ENCODE data around the gene IGFN1. TPM values are rescaled to one million over a fixed set of nuclear protein-coding genes. Genes with fewer than 3 reads are reported as not detected.

IGFN1 gene
- total and polyA plus RNA-seq, 2 of the 4 experiments (the other 2 are of a cell fraction) = 0.05 TPM; not detected in 1

GRCh38 chr1:201172999-201173610 lies 17.5 kb upstream of the IGFN1 start:
- H3K9ac ChIP-seq (ENCODE audit: low read depth, low read length) = no peak overlapping the region
- dilution Hi-C loops (cut with HindIII; ENCODE audit: low sequenced_read_pairs, unreplicated experiment) = no loop called here

More at GRCh38 chr1:201172999-201173610, 17.5 kb upstream of the IGFN1 start:
- Histone ChIP-seq H3K4me1 (ENCODE audit: control insufficient read depth, insufficient read depth, low read length) (0 out of 2 replicates have a peak, but pooled peaks cover 2% of the 10 kb centered on the region), H3K4me3 (ENCODE audit: insufficient read depth, low read depth, low read length) (no peak overlapping the region), H4K91ac (ENCODE audit: insufficient read depth, low read depth, low read length) (no peak overlapping the region), H2BK120ac (ENCODE audit: low read depth, low read length) (no peak overlapping the region), H3K36me3 (ENCODE audit: control insufficient read depth, insufficient read depth, low read length) (no peaks in the 10 kb centered on the region), H3K14ac (replicated peaks; ENCODE audit: low read depth, low read length) (no peak overlapping the region), H4K8ac (ENCODE audit: low read depth in 2 of 2, low read length in 2 of 2) (no peak overlapping the region), H3K18ac (ENCODE audit: low read depth, low read length) (no peak overlapping the region), H2BK5ac (ENCODE audit: low read depth, low read length, poor library complexity, severe bottlenecking) (no peak overlapping the region), H3K4ac (ENCODE audit: low read depth, low read length) (no peak overlapping the region), H3K56ac (ENCODE audit: extremely low read depth, insufficient read depth, low read length) (no peak overlapping the region), H2AK9ac (replicated peaks; ENCODE audit: low read depth, low read length, poor library complexity) (no peak overlapping the region), H3K27ac (ENCODE audit: insufficient read depth, low read length) (no peak overlapping the region), H3K23ac (ENCODE audit: low read depth, low read length) (no peak overlapping the region), H3K27me3 (ENCODE audit: control insufficient read depth, insufficient read depth, low read length) (peaks cover 4% of the 10 kb centered on the region), H2BK20ac (ENCODE audit: low read depth, low read length) (no peak overlapping the region), H3K9me3 (ENCODE audit: control insufficient read depth, insufficient read depth, low read length) (no peaks in the 10 kb centered on the region), H2BK15ac (ENCODE audit: low read depth, low read length) (no peak overlapping the region), H3K79me1 (ENCODE audit: low read depth in 1 of 2, low read length in 2 of 2) (no peaks in the 10 kb centered on the region), H2AK5ac (ENCODE audit: low read depth, low read length) (no peak overlapping the region), H4K5ac (ENCODE audit: low read depth, low read length) (no peak overlapping the region), H4K20me1 (ENCODE audit: insufficient read depth, low read length) (no peaks in the 10 kb centered on the region), H3K4me2 (ENCODE audit: low read depth, low read length) (no peak overlapping the region), H2AFZ (replicated peaks; ENCODE audit: low read length, poor library complexity) (peak overlapping the region; percentile 17), H3K9me1 (ENCODE audit: insufficient read depth, low read length) (peaks cover 3% of the 10 kb centered on the region)
- TF ChIP-seq CEBPB (IDR thresholded peaks at IDR 0.05; ENCODE audit: low read depth, low read length) (no peak), FOS (IDR thresholded peaks at IDR 0.05; ENCODE audit: low read depth, low read length) (no peak), POLR2A (IDR thresholded peaks at IDR 0.05; ENCODE audit: low read depth, low read length) (no peak), SMC3 (IDR thresholded peaks at IDR 0.05; ENCODE audit: low read depth, low read length) (no peak), RAD21 (IDR thresholded peaks at IDR 0.05; ENCODE audit: low read length) (no peak), CTCF (conservative IDR thresholded peaks at IDR 0.05; ENCODE audit: low read depth, low read length) (no peak), NFE2L2 (IDR thresholded peaks at IDR 0.05; ENCODE audit: low read depth, low read length) (no peak), BHLHE40 (IDR thresholded peaks at IDR 0.05; ENCODE audit: low read depth, low read length) (no peak), MXI1 (IDR thresholded peaks at IDR 0.05; ENCODE audit: borderline replicate concordance, low read depth, low read length) (no peak), MAFK (IDR thresholded peaks at IDR 0.05; ENCODE audit: low read depth, low read length) (no peak), MAZ (IDR thresholded peaks at IDR 0.05; ENCODE audit: borderline replicate concordance, low read depth, low read length) (no peak), RFX5 (IDR thresholded peaks at IDR 0.05; ENCODE audit: low read depth, low read length) (no peak), RCOR1 (IDR thresholded peaks at IDR 0.05; ENCODE audit: insufficient replicate concordance, low read length) (no peak), ELK1 (IDR thresholded peaks at IDR 0.05; ENCODE audit: borderline replicate concordance, low read depth, low read length) (no peak), CHD1 (IDR thresholded peaks at IDR 0.05; ENCODE audit: low read depth, low read length) (no peak)
- TF ChIP-seq, protein P1, sequence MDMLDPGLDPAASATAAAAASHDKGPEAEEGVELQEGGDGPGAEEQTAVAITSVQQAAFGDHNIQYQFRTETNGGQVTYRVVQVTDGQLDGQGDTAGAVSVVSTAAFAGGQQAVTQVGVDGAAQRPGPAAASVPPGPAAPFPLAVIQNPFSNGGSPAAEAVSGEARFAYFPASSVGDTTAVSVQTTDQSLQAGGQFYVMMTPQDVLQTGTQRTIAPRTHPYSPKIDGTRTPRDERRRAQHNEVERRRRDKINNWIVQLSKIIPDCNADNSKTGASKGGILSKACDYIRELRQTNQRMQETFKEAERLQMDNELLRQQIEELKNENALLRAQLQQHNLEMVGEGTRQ (IDR thresholded peaks at IDR 0.05; ENCODE audit: low read depth, low read length) = no peak
- BruUV-seq (replicated peaks) = no TSS peak
- intact Hi-C loops (cut with micrococcal nuclease) = no loop called here
- peak; percentile 54 for DNase-seq
- WGBS, 2 experiments (ENCODE audit: extremely low coverage in 2 of 2, insufficient read length in 1 of 2) = no CpG with 5 or more reads among the region's 4 CpGs
- ChIA-PET POLR2A (ENCODE audit: unreplicated experiment) (no interaction called here), CTCF (no interaction called here)
- in situ Hi-C loops (cut with MboI; ENCODE audit: low sequenced_read_pairs) = no loop called here
- ATAC-seq (ENCODE audit: low read depth) = no peak
